ENCODE results near the gene SPATA16.

Gene SPATA16

DNA sequence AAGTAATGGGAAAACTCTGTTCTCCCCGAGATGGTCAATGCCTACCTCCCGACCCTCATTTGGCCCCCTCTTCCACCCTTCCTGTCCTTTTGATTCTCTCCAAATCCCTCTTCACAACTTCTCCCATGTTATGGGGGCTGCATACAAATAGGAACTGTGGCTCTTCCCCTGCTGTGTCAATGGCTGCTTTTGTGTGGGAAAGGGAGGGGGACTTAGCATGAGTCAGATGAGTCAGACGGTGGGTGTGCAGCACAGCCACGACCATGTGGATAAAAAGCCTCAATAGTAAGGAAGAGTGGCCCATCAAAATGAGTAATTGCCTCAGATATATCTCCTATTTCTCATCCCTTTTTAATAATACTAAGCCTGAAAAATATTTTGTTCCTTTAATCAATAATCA, 31.9 kb downstream of the SPATA16 start:
- TF ChIP-seq ZNF70 (CRISPR knock-in tag; IDR thresholded peaks at IDR 0.05) (no peak), SNAI2 (CRISPR knock-in tag; IDR thresholded peaks at IDR 0.05) (no peak), ESRRG (CRISPR knock-in tag; IDR thresholded peaks at IDR 0.05) (no peak)
- TF ChIP-seq, protein P1, sequence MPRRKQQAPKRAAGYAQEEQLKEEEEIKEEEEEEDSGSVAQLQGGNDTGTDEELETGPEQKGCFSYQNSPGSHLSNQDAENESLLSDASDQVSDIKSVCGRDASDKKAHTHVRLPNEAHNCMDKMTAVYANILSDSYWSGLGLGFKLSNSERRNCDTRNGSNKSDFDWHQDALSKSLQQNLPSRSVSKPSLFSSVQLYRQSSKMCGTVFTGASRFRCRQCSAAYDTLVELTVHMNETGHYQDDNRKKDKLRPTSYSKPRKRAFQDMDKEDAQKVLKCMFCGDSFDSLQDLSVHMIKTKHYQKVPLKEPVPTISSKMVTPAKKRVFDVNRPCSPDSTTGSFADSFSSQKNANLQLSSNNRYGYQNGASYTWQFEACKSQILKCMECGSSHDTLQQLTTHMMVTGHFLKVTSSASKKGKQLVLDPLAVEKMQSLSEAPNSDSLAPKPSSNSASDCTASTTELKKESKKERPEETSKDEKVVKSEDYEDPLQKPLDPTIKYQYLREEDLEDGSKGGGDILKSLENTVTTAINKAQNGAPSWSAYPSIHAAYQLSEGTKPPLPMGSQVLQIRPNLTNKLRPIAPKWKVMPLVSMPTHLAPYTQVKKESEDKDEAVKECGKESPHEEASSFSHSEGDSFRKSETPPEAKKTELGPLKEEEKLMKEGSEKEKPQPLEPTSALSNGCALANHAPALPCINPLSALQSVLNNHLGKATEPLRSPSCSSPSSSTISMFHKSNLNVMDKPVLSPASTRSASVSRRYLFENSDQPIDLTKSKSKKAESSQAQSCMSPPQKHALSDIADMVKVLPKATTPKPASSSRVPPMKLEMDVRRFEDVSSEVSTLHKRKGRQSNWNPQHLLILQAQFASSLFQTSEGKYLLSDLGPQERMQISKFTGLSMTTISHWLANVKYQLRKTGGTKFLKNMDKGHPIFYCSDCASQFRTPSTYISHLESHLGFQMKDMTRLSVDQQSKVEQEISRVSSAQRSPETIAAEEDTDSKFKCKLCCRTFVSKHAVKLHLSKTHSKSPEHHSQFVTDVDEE (CRISPR knock-in tag; IDR thresholded peaks at IDR 0.05) = no peak
- no peak for ATAC-seq

DNA sequence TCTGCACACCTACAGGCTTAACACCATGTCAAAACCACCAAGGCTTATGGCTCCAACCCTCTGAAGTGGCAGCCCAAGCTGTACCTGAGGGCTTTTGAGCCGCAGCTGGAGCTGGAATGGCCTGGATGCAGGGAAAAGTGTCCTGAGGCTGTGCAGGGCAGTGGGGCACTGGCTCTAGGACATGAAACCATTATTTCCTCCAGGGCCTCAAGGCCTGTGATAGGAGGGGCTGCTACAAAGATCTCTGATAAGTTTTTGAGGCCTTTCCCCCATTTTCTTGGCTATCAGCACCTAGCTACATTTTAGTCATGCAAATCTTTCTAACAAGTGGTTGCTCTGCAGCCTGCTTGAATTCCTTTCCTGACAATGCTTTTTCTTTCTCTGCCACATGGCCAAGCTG, 37.6 kb downstream of the SPATA16 start:
- TF ChIP-seq ISL1 (CRISPR knock-in tag; IDR thresholded peaks at IDR 0.05) = no peak
- TF ChIP-seq, protein P2, sequence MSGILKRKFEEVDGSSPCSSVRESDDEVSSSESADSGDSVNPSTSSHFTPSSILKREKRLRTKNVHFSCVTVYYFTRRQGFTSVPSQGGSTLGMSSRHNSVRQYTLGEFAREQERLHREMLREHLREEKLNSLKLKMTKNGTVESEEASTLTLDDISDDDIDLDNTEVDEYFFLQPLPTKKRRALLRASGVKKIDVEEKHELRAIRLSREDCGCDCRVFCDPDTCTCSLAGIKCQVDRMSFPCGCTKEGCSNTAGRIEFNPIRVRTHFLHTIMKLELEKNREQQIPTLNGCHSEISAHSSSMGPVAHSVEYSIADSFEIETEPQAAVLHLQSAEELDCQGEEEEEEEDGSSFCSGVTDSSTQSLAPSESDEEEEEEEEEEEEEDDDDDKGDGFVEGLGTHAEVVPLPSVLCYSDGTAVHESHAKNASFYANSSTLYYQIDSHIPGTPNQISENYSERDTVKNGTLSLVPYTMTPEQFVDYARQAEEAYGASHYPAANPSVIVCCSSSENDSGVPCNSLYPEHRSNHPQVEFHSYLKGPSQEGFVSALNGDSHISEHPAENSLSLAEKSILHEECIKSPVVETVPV (CRISPR knock-in tag; IDR thresholded peaks at IDR 0.05) = no peak
- no peak for TF ChIP-seq ZC3H10 (CRISPR knock-in tag; IDR thresholded peaks at IDR 0.05)
- TF ChIP-seq GLIS3 (CRISPR knock-in tag; IDR thresholded peaks at IDR 0.05) = no peak
- TF ChIP-seq PPARA (CRISPR knock-in tag; IDR thresholded peaks at IDR 0.05; ENCODE audit: borderline replicate concordance) = no peak
- TF ChIP-seq ZNF565 (CRISPR knock-in tag; conservative IDR thresholded peaks at IDR 0.05; ENCODE audit: low read depth) = no peak
- no peak for TF ChIP-seq ARNTL (CRISPR knock-in tag; IDR thresholded peaks at IDR 0.05; ENCODE audit: borderline replicate concordance, low read depth)
- TF ChIP-seq, protein P3, sequence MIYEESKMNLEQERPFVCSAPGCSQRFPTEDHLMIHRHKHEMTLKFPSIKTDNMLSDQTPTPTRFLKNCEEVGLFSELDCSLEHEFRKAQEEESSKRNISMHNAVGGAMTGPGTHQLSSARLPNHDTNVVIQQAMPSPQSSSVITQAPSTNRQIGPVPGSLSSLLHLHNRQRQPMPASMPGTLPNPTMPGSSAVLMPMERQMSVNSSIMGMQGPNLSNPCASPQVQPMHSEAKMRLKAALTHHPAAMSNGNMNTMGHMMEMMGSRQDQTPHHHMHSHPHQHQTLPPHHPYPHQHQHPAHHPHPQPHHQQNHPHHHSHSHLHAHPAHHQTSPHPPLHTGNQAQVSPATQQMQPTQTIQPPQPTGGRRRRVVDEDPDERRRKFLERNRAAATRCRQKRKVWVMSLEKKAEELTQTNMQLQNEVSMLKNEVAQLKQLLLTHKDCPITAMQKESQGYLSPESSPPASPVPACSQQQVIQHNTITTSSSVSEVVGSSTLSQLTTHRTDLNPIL (CRISPR knock-in tag; IDR thresholded peaks at IDR 0.05; ENCODE audit: low read depth) = no peak
- no peak for ATAC-seq

DNA sequence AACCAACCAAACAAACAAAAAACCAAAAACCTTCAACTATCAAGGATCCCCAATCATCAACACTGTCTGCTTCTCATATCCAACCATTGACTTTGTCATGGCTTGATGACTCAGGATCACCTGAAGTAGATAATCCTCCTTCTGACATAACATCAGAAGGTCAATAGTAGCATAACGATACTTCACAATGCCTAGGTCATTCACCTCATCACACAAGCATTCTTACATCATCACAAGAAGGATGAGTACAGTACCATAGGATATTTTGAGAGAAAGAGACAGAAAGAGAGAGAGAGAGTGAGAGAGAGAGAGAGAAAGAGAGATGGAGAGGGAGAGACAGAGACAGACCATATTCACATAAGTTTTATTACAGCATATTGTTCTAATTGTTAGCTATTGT, 42.1 kb downstream of the SPATA16 start:
- TF ChIP-seq ARNTL (CRISPR knock-in tag; IDR thresholded peaks at IDR 0.05; ENCODE audit: borderline replicate concordance, low read depth) (no peak), OSR1 (CRISPR knock-in tag; IDR thresholded peaks at IDR 0.05) (no peak), ZC3H10 (CRISPR knock-in tag; IDR thresholded peaks at IDR 0.05) (no peak), GLIS3 (CRISPR knock-in tag; IDR thresholded peaks at IDR 0.05) (no peak), RARB (CRISPR knock-in tag; IDR thresholded peaks at IDR 0.05) (no peak), TOX (CRISPR knock-in tag; IDR thresholded peaks at IDR 0.05; ENCODE audit: borderline replicate concordance) (no peak), BACH2 (CRISPR knock-in tag; IDR thresholded peaks at IDR 0.05; ENCODE audit: borderline replicate concordance) (no peak), PPARA (CRISPR knock-in tag; IDR thresholded peaks at IDR 0.05; ENCODE audit: borderline replicate concordance) (no peak), ZNF70 (CRISPR knock-in tag; IDR thresholded peaks at IDR 0.05) (no peak), ZFP3 (CRISPR knock-in tag; IDR thresholded peaks at IDR 0.05) (no peak), CSDC2 (CRISPR knock-in tag; IDR thresholded peaks at IDR 0.05) (no peak), ZNF565 (CRISPR knock-in tag; conservative IDR thresholded peaks at IDR 0.05; ENCODE audit: low read depth) (no peak), ZFP30 (CRISPR knock-in tag; IDR thresholded peaks at IDR 0.05) (no peak), ESRRG (CRISPR knock-in tag; IDR thresholded peaks at IDR 0.05) (no peak), ZNF8 (CRISPR knock-in tag; IDR thresholded peaks at IDR 0.05) (no peak), SNAI2 (CRISPR knock-in tag; IDR thresholded peaks at IDR 0.05) (no peak)
- TF ChIP-seq, protein P2 (CRISPR knock-in tag; IDR thresholded peaks at IDR 0.05) = no peak
- TF ChIP-seq, protein P3 (CRISPR knock-in tag; IDR thresholded peaks at IDR 0.05; ENCODE audit: low read depth) = no peak
- TF ChIP-seq, protein P4, sequence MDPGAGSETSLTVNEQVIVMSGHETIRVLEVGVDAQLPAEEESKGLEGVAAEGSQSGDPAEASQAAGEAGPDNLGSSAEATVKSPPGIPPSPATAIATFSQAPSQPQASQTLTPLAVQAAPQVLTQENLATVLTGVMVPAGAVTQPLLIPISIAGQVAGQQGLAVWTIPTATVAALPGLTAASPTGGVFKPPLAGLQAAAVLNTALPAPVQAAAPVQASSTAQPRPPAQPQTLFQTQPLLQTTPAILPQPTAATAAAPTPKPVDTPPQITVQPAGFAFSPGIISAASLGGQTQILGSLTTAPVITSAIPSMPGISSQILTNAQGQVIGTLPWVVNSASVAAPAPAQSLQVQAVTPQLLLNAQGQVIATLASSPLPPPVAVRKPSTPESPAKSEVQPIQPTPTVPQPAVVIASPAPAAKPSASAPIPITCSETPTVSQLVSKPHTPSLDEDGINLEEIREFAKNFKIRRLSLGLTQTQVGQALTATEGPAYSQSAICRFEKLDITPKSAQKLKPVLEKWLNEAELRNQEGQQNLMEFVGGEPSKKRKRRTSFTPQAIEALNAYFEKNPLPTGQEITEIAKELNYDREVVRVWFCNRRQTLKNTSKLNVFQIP (CRISPR knock-in tag; IDR thresholded peaks at IDR 0.05; ENCODE audit: borderline replicate concordance, low read depth) = no peak
- TF ChIP-seq, protein P5, sequence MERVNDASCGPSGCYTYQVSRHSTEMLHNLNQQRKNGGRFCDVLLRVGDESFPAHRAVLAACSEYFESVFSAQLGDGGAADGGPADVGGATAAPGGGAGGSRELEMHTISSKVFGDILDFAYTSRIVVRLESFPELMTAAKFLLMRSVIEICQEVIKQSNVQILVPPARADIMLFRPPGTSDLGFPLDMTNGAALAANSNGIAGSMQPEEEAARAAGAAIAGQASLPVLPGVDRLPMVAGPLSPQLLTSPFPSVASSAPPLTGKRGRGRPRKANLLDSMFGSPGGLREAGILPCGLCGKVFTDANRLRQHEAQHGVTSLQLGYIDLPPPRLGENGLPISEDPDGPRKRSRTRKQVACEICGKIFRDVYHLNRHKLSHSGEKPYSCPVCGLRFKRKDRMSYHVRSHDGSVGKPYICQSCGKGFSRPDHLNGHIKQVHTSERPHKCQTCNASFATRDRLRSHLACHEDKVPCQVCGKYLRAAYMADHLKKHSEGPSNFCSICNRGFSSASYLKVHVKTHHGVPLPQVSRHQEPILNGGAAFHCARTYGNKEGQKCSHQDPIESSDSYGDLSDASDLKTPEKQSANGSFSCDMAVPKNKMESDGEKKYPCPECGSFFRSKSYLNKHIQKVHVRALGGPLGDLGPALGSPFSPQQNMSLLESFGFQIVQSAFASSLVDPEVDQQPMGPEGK (CRISPR knock-in tag; IDR thresholded peaks at IDR 0.05; ENCODE audit: borderline replicate concordance) = no peak
- no peak for ATAC-seq

Measured in SK-N-SH treated with all-trans-retinoic acid at 6 μM for 48 hours (cell line).